Fibroblast of pulmonary artery (primary cell): ENCODE data around the gene BBS4.
"Not testable (repeated sequence)": the region's sequence is repeated elsewhere in the genome, so short reads cannot be mapped to it uniquely, and the experiment has no call there.

Experiments used
- DNase-seq: peaks from one replicate; pipeline ENCODE4 v3.0.0-alpha.2; 2010; ENCODE audit warnings: low read depth
- H3K4me3 ChIP-seq: replicated peaks from 2 replicates; pipeline ENCODE4 v1.5.1; 2011; ENCODE audit warnings: low read depth, mild to moderate bottlenecking, control low read depth, low read length, moderate library complexity
- CTCF ChIP-seq: IDR thresholded peaks from 2 replicates; pipeline ENCODE4 v1.5.1; 2011; ENCODE audit warnings: mild to moderate bottlenecking, control low read depth, low read length, inconsistent platforms; ENCODE audit errors: missing control alignments

The BBS4 gene

DNA sequence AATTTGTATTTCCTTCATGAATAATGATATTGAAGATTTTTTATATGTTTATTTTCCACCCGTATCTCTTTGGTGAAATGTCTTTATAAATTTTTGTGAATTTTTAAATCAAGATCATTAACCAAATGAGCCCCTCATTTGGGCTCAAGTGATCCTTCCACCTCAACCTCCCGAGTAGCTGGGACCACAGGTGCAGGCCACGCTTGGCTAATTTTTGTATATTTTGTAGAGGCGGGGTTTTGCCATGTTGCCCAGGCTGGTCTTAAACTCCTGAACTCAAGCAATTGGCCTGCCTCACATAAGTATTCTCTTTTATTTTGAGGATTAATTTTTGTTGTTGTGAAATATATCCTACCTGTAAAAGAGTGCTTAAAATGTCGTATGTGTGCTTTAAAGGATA, 4.9 kb downstream of the BBS4 start:
- TF ChIP-seq CTCF: no peak
- no peak for DNase-seq
- H3K4me3 ChIP-seq: no peak overlapping the region

GRCh38 chr15:72698938-72699337, 12.9 kb downstream of the BBS4 start:
- no peak for DNase-seq
- no peak overlapping the region for H3K4me3 ChIP-seq
- no peak for TF ChIP-seq CTCF

GRCh38 chr15:72700076-72700475, 14.1 kb downstream of the BBS4 start:
- DNase-seq: no peak
- no peak overlapping the region for H3K4me3 ChIP-seq
- no peak for TF ChIP-seq CTCF

DNA sequence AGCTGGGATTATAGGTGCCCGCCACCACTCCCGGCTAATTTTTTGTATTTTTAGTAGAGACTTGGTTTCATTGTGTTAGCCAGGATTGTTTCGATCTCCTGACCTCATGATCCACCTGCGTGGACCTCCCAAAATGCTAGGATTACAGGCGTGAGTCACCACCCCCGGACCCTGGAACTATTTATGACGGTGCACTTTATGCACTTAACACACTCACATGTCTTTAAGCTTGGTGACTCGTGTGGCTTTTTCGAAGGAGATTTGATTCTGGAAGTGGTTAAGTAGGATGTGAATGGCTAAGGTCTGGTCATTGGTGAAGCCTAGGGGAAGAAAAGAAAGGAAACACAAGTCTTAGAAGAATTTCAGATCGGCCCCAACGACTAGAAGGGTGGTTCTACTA, 20.3 kb downstream of the BBS4 start:
- DNase-seq: no peak
- no peak overlapping the region for H3K4me3 ChIP-seq
- TF ChIP-seq CTCF: no peak

DNA sequence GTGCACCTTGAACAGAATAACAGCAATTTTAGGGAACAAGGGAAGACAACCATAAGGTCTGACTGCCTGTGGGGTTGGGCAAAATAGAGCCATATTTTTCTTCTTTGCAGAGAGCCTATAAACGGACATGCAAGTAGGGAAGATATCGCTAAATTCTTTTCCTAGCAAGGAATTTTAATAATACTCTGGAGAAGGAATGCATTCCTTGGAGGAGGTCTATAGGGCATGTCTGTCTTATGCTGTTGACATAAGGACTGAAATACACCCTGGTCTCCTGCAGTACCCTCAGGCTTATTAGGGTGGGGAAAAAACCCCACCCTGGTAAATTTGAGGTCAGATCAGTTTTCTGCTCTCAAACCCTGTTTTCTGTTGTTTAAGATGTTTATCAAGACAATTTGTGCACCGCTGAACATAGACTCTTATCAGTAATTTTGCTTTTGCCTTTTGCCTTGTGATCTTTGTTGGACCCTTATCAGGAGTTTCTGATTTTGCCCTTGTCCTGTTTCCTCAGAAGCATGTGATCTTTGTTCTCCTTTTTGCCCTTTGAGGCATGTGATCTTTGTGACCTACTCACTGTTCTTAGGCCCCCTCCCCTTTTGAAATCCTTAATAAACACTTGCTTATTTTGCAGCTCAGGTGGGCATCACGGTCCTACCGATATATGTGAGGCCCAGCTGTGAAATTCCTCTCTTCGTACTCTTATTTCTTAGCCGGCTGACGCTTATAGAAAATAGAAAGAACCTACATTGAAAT, 22.7 kb downstream of the BBS4 start:
- DNase-seq, H3K4me3 ChIP-seq: not testable (repeated sequence)

GRCh38 chr15:72722071-72722696, 36.2 kb downstream of the BBS4 start:
- peak; percentile 87 for DNase-seq
- H3K4me3 ChIP-seq: no peak overlapping the region
- peak; percentile 82 for TF ChIP-seq CTCF

DNA sequence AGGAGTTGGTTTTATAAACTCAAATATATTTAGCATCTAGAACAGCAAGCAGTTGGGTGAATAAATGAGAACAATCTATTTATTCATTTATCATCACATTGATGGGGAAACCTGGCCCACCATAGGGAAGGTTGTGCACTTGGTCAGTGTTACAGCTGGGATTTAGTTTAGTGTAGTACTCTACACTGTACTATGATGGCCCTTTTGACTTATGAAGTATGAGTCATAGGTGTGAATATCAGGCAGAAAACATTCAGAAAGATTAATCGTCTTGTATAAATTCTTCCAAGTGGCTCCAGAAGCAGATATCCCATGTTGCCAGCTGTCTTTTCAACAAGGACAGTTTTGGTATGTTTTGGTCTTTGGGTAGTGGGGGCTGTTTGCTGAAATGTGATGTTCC, 38.0 kb downstream of the BBS4 start:
- H3K4me3 ChIP-seq: no peak overlapping the region
- no peak for DNase-seq
- TF ChIP-seq CTCF: no peak
